Right cardiac atrium (tissue), 5 donors: ENCODE results near the gene SLC9A5. TPM values are rescaled to one million over a fixed set of nuclear protein-coding genes. Genes with fewer than 3 reads are reported as not detected.
A peak's percentile ranks its signal among the peaks of the same experiment; 100 is the strongest.

Source experiments
- ATAC-seq, 2 donors: fragments of 200-7000 bp; cut with Tn5 transposase; one replicate each; pipeline versions ENCODE4 v1.8.0 to v1.9.1; 2020; ENCODE audit warnings: moderate library complexity in 2 of 2, mild to moderate bottlenecking in 1 of 2
- DNase-seq, 3 donors: peaks; one replicate each; pipeline ENCODE4 v3.0.0-alpha.2; 2020
- H3K27ac ChIP-seq: one replicate; pipeline ENCODE4 v1.5.1; 2013; ENCODE audit warnings: mild to moderate bottlenecking, low read length, control low read depth, moderate library complexity
- H3K27me3 ChIP-seq: one replicate; pipeline ENCODE4 v1.6.1; 2013; ENCODE audit not compliant: control insufficient read depth, insufficient read depth
- H3K4me1 ChIP-seq: one replicate; pipeline ENCODE4 v1.6.1; 2013; ENCODE audit warnings: low read length; ENCODE audit not compliant: control insufficient read depth, insufficient read depth
- H3K4me3 ChIP-seq: one replicate; pipeline ENCODE4 v1.5.1; 2013; ENCODE audit warnings: low read length, control low read depth
- H3K9me3 ChIP-seq: one replicate; pipeline ENCODE4 v1.6.1; 2013; ENCODE audit warnings: low read length; ENCODE audit not compliant: control insufficient read depth
- WGBS: extraction: QIAGEN DNeasy Blood & Tissue Kit; methylation state at CpG from one replicate; pipeline ENCODE4 v1.1.7; 2013; 5-methylcytosine and 5-hydroxymethylcytosine counted together
- intact Hi-C, 4 donors: fragments of 100-400 bp; cut with DNase I; formaldehyde crosslinking; loops; one replicate each; pipeline versions ENCODE4 v1.11.0 to v1.14.0; 2022 to 2023
- microRNA-seq, 2 donors: library from miRNA; unstranded; fragments of <30 nt; microRNA quantifications; one replicate each; pipeline ENCODE4 v1.2.0, GENCODE V29; 2020 to 2021
- polyA plus RNA-seq: library from polyadenylated mRNA; stranded (reverse); fragments of 200-250 nt; gene quantifications from one replicate; pipeline ENCODE4 v1.2.3, GENCODE V29; 2013
- total RNA-seq, 4 donors: library from RNA; stranded (reverse); fragmentation: NEBNext Ultra II Directional; extraction: Animal tissue kit (Norgen Biotek cat#: 25700); gene quantifications; one replicate each; pipeline ENCODE4 v1.2.1, GENCODE V29; 2021
- donor health status: healthy with polysubstance abuse.
- donor health status: DM: no; HTN: yes; CAD: no.
- donor health status: DM: no; HTN: no; CAD: no.
- donor health status: DM: no; HTN: yes; CAD: no; lungs with severe emphysema.
- donor health status: DM: yes; HTN: yes; CAD: no.

Gene SLC9A5
- total and polyA plus RNA-seq, 5 donors, result 1.9 to 2.9 (median 2.3) TPM

- H3K9me3 ChIP-seq, result no peaks in the 10 kb centered on the region
- ATAC-seq (peak; percentile 18 to 24), DNase-seq (no peak)
- 75% methylated on average over 7 of the region's 7 CpGs for WGBS
- intact Hi-C loops, result no loop called here
- no peak overlapping the region for H3K27ac ChIP-seq
- no peaks in the 10 kb centered on the region for H3K27me3 ChIP-seq
- peaks cover 4% of the 10 kb centered on the region for H3K4me1 ChIP-seq
- H3K4me3 ChIP-seq, result no peak overlapping the region
Observed at GRCh38 chr16:67302076-67302475, 53.3 kb downstream of the SLC9A5 start.

GRCh38 chr16:67302970-67303369 lies 54.2 kb downstream of the SLC9A5 start:
- no peak for ATAC-seq
- no peak overlapping the region for H3K4me3 ChIP-seq
- WGBS, result 81% methylated on average over 8 of the region's 8 CpGs
- no peaks in the 10 kb centered on the region for H3K27me3 ChIP-seq
- H3K27ac ChIP-seq, result no peak overlapping the region
- intact Hi-C loops, result no loop called here
- peaks cover 4% of the 10 kb centered on the region for H3K4me1 ChIP-seq
- no peaks in the 10 kb centered on the region for H3K9me3 ChIP-seq
- no peak for DNase-seq

GRCh38 chr16:67304020-67304419 lies 55.2 kb downstream of the SLC9A5 start:
- Histone ChIP-seq H3K4me1 (peaks cover 4% of the 10 kb centered on the region), H3K27me3 (no peaks in the 10 kb centered on the region), H3K27ac (no peak overlapping the region), H3K9me3 (no peaks in the 10 kb centered on the region), H3K4me3 (no peak overlapping the region)
- intact Hi-C loops, result no loop called here
- DNase-seq (no peak), ATAC-seq (no peak)
- WGBS, result 58% methylated on average over 1 of the region's 1 CpG

GRCh38 chr16:67305216-67306071 lies 56.7 kb downstream of the SLC9A5 start:
- no peaks in the 10 kb centered on the region for H3K27me3 ChIP-seq
- DNase-seq (no peak), ATAC-seq (no peak)
- H3K9me3 ChIP-seq, result no peaks in the 10 kb centered on the region
- H3K4me1 ChIP-seq, result peaks cover 4% of the 10 kb centered on the region
- H3K27ac ChIP-seq, result no peak overlapping the region
- intact Hi-C loops, result no loop called here
- H3K4me3 ChIP-seq, result no peak overlapping the region
- 88% methylated on average over 13 of the region's 13 CpGs for WGBS

- Histone ChIP-seq H3K27ac (no peak overlapping the region), H3K4me1 (no peaks in the 10 kb centered on the region), H3K9me3 (no peaks in the 10 kb centered on the region), H3K27me3 (no peaks in the 10 kb centered on the region), H3K4me3 (no peak overlapping the region)
- DNase-seq (no peak), ATAC-seq (no peak)
- 92% methylated on average over 3 of the region's 3 CpGs for WGBS
- intact Hi-C loops, result no loop called here
Observed at GRCh38 chr16:67310561-67310960, 61.8 kb downstream of the SLC9A5 start.

- ATAC-seq (peak; percentile 85 to 96), DNase-seq (peak in 2 of 3 donors; percentile 57 to 66)
- WGBS, result 47% methylated on average over 5 of the region's 5 CpGs
- intact Hi-C loops, result no loop called here
- H3K27ac ChIP-seq, result no peak overlapping the region
- H3K4me1 ChIP-seq, result no peaks in the 10 kb centered on the region
- no peaks in the 10 kb centered on the region for H3K27me3 ChIP-seq
- no peak overlapping the region for H3K4me3 ChIP-seq
- no peaks in the 10 kb centered on the region for H3K9me3 ChIP-seq
Observed at GRCh38 chr16:67311607-67312488, 63.1 kb downstream of the SLC9A5 start.

GRCh38 chr16:67312719-67313118 lies 63.9 kb downstream of the SLC9A5 start:
- Histone ChIP-seq H3K27me3 (no peaks in the 10 kb centered on the region), H3K27ac (no peak overlapping the region), H3K4me1 (no peaks in the 10 kb centered on the region), H3K9me3 (no peaks in the 10 kb centered on the region), H3K4me3 (no peak overlapping the region)
- intact Hi-C loops, result no loop called here
- ATAC-seq (no peak), DNase-seq (no peak)

- H3K4me1 ChIP-seq, result no peaks in the 10 kb centered on the region
- H3K9me3 ChIP-seq, result no peaks in the 10 kb centered on the region
- no peaks in the 10 kb centered on the region for H3K27me3 ChIP-seq
- DNase-seq (no peak), ATAC-seq (no peak)
- intact Hi-C loops, result no loop called here
- no peak overlapping the region for H3K4me3 ChIP-seq
- H3K27ac ChIP-seq, result no peak overlapping the region
Observed at GRCh38 chr16:67317853-67318252, 69.1 kb downstream of the SLC9A5 start.

Small RNAs within 50 kb of the gene (microRNA-seq; reads per million reads assigned to microRNA genes)
- gene MIR328, result 64.8 to 212 reads per million in 2 donors

Other genes with a start within 250 kb of the SLC9A5 start
- gene CBFB, start 219.8 kb upstream of the SLC9A5 start, total RNA-seq, result 10 to 100 TPM; 23.7 to 39.3 (median 29.6) TPM
- 15.7 TPM for gene CBFB, start 219.8 kb upstream of the SLC9A5 start, polyA plus RNA-seq
- gene PHAF1, start 139.0 kb upstream of the SLC9A5 start, total RNA-seq, result 10 to 100 TPM; 11.4 to 11.8 (median 11.6) TPM
- 7.1 TPM for gene PHAF1, start 139.0 kb upstream of the SLC9A5 start, polyA plus RNA-seq
- 10 to 100 TPM; 17.0 to 19.8 (median 18.7) TPM for gene B3GNT9, start 98.0 kb upstream of the SLC9A5 start, total RNA-seq
- 11.7 TPM for gene B3GNT9, start 98.0 kb upstream of the SLC9A5 start, polyA plus RNA-seq
- 10 to 100 TPM in 2 of 4 donors, 1 to 10 TPM in 2; 9.0 to 11.1 (median 9.8) TPM for gene TRADD, start 89.1 kb upstream of the SLC9A5 start, total RNA-seq
- 8.7 TPM for gene TRADD, start 89.1 kb upstream of the SLC9A5 start, polyA plus RNA-seq
- gene FBXL8, start 89.0 kb upstream of the SLC9A5 start, total RNA-seq, result 10 to 100 TPM in 2 of 4 donors, 1 to 10 TPM in 2; 7.7 to 13.9 (median 9.9) TPM
- gene FBXL8, start 89.0 kb upstream of the SLC9A5 start, polyA plus RNA-seq, result 9.8 TPM
- gene HSF4, start 84.2 kb upstream of the SLC9A5 start, total RNA-seq, result 10 to 100 TPM; 29.7 to 92.2 (median 60.3) TPM
- gene HSF4, start 84.2 kb upstream of the SLC9A5 start, polyA plus RNA-seq, result 36.6 TPM
- 100 to 1,000 TPM in 3 of 4 donors, 10 to 100 TPM in 1; 67.5 to 125 (median 107) TPM for gene NOL3, start 78.4 kb upstream of the SLC9A5 start, total RNA-seq
- 133 TPM for gene NOL3, start 78.4 kb upstream of the SLC9A5 start, polyA plus RNA-seq
- 10 to 100 TPM; 16.2 to 22.9 (median 17.2) TPM for gene MATCAP1, start 65.0 kb upstream of the SLC9A5 start, total RNA-seq
- gene MATCAP1, start 65.0 kb upstream of the SLC9A5 start, polyA plus RNA-seq, result 14.8 TPM
- 1 to 10 TPM; 1.3 to 3.0 (median 2.2) TPM for gene EXOC3L1, start 58.8 kb upstream of the SLC9A5 start, total RNA-seq
- gene EXOC3L1, start 58.8 kb upstream of the SLC9A5 start, polyA plus RNA-seq, result 3.2 TPM
- 10 to 100 TPM; 36.4 to 42.5 (median 40.5) TPM for gene E2F4, start 56.8 kb upstream of the SLC9A5 start, total RNA-seq
- gene E2F4, start 56.8 kb upstream of the SLC9A5 start, polyA plus RNA-seq, result 33.9 TPM
- under 1 TPM; 0.51 to 0.85 (median 0.76) TPM for gene ELMO3, start 49.8 kb upstream of the SLC9A5 start, total RNA-seq
- gene ELMO3, start 49.8 kb upstream of the SLC9A5 start, polyA plus RNA-seq, result 0.72 TPM
- gene TMEM208, start 21.8 kb upstream of the SLC9A5 start, total RNA-seq, result 10 to 100 TPM; 15.4 to 26.2 (median 17.0) TPM
- 43.5 TPM for gene TMEM208, start 21.8 kb upstream of the SLC9A5 start, polyA plus RNA-seq
- 10 to 100 TPM; 16.9 to 32.1 (median 19.4) TPM for gene FHOD1, start 1.5 kb upstream of the SLC9A5 start, total RNA-seq
- gene FHOD1, start 1.5 kb upstream of the SLC9A5 start, polyA plus RNA-seq, result 20.5 TPM
- 1 to 10 TPM; 2.2 to 2.8 (median 2.5) TPM for gene PLEKHG4, start 30.6 kb downstream of the SLC9A5 start, total RNA-seq
- 2.2 TPM for gene PLEKHG4, start 30.6 kb downstream of the SLC9A5 start, polyA plus RNA-seq
- under 1 TPM in 1 of 4 donors, not detected in 3; 0.06 TPM for gene KCTD19, start 77.8 kb downstream of the SLC9A5 start, total RNA-seq
- gene KCTD19, start 77.8 kb downstream of the SLC9A5 start, polyA plus RNA-seq, result 0.07 TPM
- gene LRRC36, start 77.8 kb downstream of the SLC9A5 start, total RNA-seq, result under 1 TPM; 0.11 to 0.42 (median 0.29) TPM
- 0.36 TPM for gene LRRC36, start 77.8 kb downstream of the SLC9A5 start, polyA plus RNA-seq
- 100 to 1,000 TPM in 1 of 4 donors, 10 to 100 TPM in 3; 21.9 to 183 (median 33.4) TPM for gene TPPP3, start 144.5 kb downstream of the SLC9A5 start, total RNA-seq
- gene TPPP3, start 144.5 kb downstream of the SLC9A5 start, polyA plus RNA-seq, result 64.6 TPM
- 10 to 100 TPM in 1 of 4 donors, 1 to 10 TPM in 3; 6.4 to 10.4 (median 6.4) TPM for gene ZDHHC1, start 167.5 kb downstream of the SLC9A5 start, total RNA-seq
- 5.2 TPM for gene ZDHHC1, start 167.5 kb downstream of the SLC9A5 start, polyA plus RNA-seq
- gene HSD11B2, start 182.1 kb downstream of the SLC9A5 start, total RNA-seq, result 1 to 10 TPM in 1 of 4 donors, under 1 TPM in 3; 0.42 to 1.6 (median 0.64) TPM
- 0.38 TPM for gene HSD11B2, start 182.1 kb downstream of the SLC9A5 start, polyA plus RNA-seq
- gene ATP6V0D1, start 232.2 kb downstream of the SLC9A5 start, total RNA-seq, result 10 to 100 TPM; 64.1 to 79.4 (median 68.2) TPM
- gene ATP6V0D1, start 232.2 kb downstream of the SLC9A5 start, polyA plus RNA-seq, result 44.6 TPM
- not detected for gene AGRP, start 234.6 kb downstream of the SLC9A5 start, total RNA-seq
- not detected for gene AGRP, start 234.6 kb downstream of the SLC9A5 start, polyA plus RNA-seq